GM23338 (cell line): Measurements from ENCODE around the gene DTX4. TPM values are rescaled to one million over a fixed set of nuclear protein-coding genes. Genes with fewer than 3 reads are reported as not detected.

Source experiments
- ATAC-seq: fragments of 200-7000 bp; cut with Tn5 transposase; 3 replicates; pipeline ENCODE4 v1.9.1; 2020
- DNase-seq: peaks from one replicate; pipeline ENCODE4 v3.0.0-alpha.2; 2015; ENCODE audit warnings: low spot score
- H2AFZ ChIP-seq: fragments of 200-600 bp; sonication (generic); 2 replicates; pipeline ENCODE4 v1.8.0; 2016; ENCODE audit warnings: antibody characterized with exemption, mild to moderate bottlenecking, moderate library complexity
- H3F3A ChIP-seq: fragments of 200-600 bp; sonication (generic); replicated peaks from 2 replicates; pipeline ENCODE4 v1.8.0; 2017; ENCODE audit warnings: antibody characterized with exemption, mixed run types, low read depth
- H3K27ac ChIP-seq: fragments of 200-600 bp; sonication (generic); 2 replicates; pipeline ENCODE4 v1.6.1; 2016; ENCODE audit warnings: low read depth
- H3K27me3 ChIP-seq: fragments of 200-600 bp; sonication (generic); 2 replicates; pipeline ENCODE4 v1.8.0; 2016; ENCODE audit warnings: mild to moderate bottlenecking, mixed run types, moderate library complexity; ENCODE audit not compliant: insufficient read depth
- H3K36me3 ChIP-seq: fragments of 200-600 bp; sonication (generic); 2 replicates; pipeline ENCODE4 v1.8.0; 2016; ENCODE audit warnings: mild to moderate bottlenecking; ENCODE audit not compliant: insufficient read depth
- H3K4me1 ChIP-seq: fragments of 200-600 bp; sonication (generic); 2 replicates; pipeline ENCODE4 v1.8.0; 2016; ENCODE audit warnings: mild to moderate bottlenecking, moderate library complexity; ENCODE audit not compliant: insufficient read depth
- H3K4me2 ChIP-seq: fragments of 200-600 bp; sonication (generic); 2 replicates; pipeline ENCODE4 v1.7.1; 2017; ENCODE audit warnings: mixed run types
- H3K4me3 ChIP-seq: fragments of 200-600 bp; sonication (generic); 2 replicates; pipeline ENCODE4 v1.6.1; 2016; ENCODE audit warnings: mixed run types
- H3K79me2 ChIP-seq: fragments of 200-600 bp; sonication (generic); replicated peaks from 2 replicates; pipeline ENCODE4 v1.8.0; 2017; ENCODE audit warnings: mild to moderate bottlenecking; ENCODE audit not compliant: insufficient read depth
- H3K9me2 ChIP-seq: fragments of 200-600 bp; sonication (generic); 2 replicates; pipeline ENCODE4 v1.8.0; 2017; ENCODE audit not compliant: insufficient read depth
- H4K20me1 ChIP-seq: fragments of 200-600 bp; sonication (generic); replicated peaks from 2 replicates; pipeline ENCODE4 v1.8.0; 2017; ENCODE audit warnings: mild to moderate bottlenecking; ENCODE audit not compliant: insufficient read depth
- H3K27ac Mint-ChIP-seq: 2 replicates; pipeline ENCODE4 v1.8.0; 2020; ENCODE audit warnings: inconsistent platforms, mild to moderate bottlenecking, moderate library complexity, mixed read lengths
- H3K27me3 Mint-ChIP-seq: 3 replicates; pipeline ENCODE4 v1.8.0; 2022; ENCODE audit warnings: low read depth, mild to moderate bottlenecking, moderate library complexity, mixed read lengths, inconsistent platforms; ENCODE audit not compliant: insufficient read depth, poor library complexity
- H3K36me3 Mint-ChIP-seq: 3 replicates; pipeline ENCODE4 v1.8.0; 2021; ENCODE audit warnings: low read depth, mild to moderate bottlenecking, inconsistent platforms, moderate library complexity, mixed read lengths
- H3K4me1 Mint-ChIP-seq: 3 replicates; pipeline ENCODE4 v1.8.0; 2020; ENCODE audit warnings: mild to moderate bottlenecking, inconsistent platforms, mixed read lengths
- H3K4me3 Mint-ChIP-seq: 3 replicates; pipeline ENCODE4 v1.8.0; 2021; ENCODE audit warnings: moderate library complexity, mild to moderate bottlenecking, inconsistent platforms, mixed read lengths
- H3K9me3 Mint-ChIP-seq: 3 replicates; pipeline ENCODE4 v1.8.0; 2020; ENCODE audit warnings: moderate library complexity, mild to moderate bottlenecking, inconsistent platforms, mixed read lengths
- CTCF ChIP-seq, 2 experiments: fragments of 200-600 bp in 1 of 2; sonication (generic) in 1 of 2; conservative IDR thresholded peaks; 2 replicates each; pipeline versions ENCODE4 v1.5.1 to v1.6.1; 2016 to 2017; ENCODE audit warnings: antibody characterized with exemption in 2 of 2, low read depth in 2 of 2, mild to moderate bottlenecking in 2 of 2, moderate library complexity in 1 of 2
- EZH2 ChIP-seq: fragments of 200-600 bp; sonication (generic); IDR thresholded peaks from one replicate; pipeline ENCODE4 v1.8.0; 2017; ENCODE audit warnings: antibody characterized with exemption, mild to moderate bottlenecking, low read depth; ENCODE audit not compliant: unreplicated experiment
- JUNB ChIP-seq: IDR thresholded peaks from one replicate; pipeline ENCODE4 v1.6.1; 2016; ENCODE audit warnings: antibody characterized with exemption; ENCODE audit not compliant: unreplicated experiment
- NANOG ChIP-seq: IDR thresholded peaks from 2 replicates; pipeline ENCODE4 v1.6.1; 2016; ENCODE audit warnings: antibody characterized with exemption, borderline replicate concordance
- POLR2AphosphoS5 ChIP-seq: IDR thresholded peaks from 2 replicates; pipeline ENCODE4 v1.6.1; 2016; ENCODE audit warnings: antibody characterized with exemption, low read depth
- REST ChIP-seq: IDR thresholded peaks from one replicate; pipeline ENCODE4 v1.6.1; 2018; ENCODE audit warnings: antibody characterized with exemption; ENCODE audit not compliant: unreplicated experiment
- STAT1 ChIP-seq: IDR thresholded peaks from one replicate; pipeline ENCODE4 v1.6.1; 2016; ENCODE audit warnings: antibody characterized with exemption; ENCODE audit not compliant: unreplicated experiment
- ZNF331 ChIP-seq: fragments of 250-450 bp; sonication (Bioruptor Pico); IDR thresholded peaks from 2 replicates; pipeline ENCODE4 v1.5.0; 2020; ENCODE audit warnings: low read depth, mild to moderate bottlenecking, moderate library complexity
- ZNF462 ChIP-seq: fragments of 250-450 bp; sonication (Bioruptor Pico); IDR thresholded peaks from 2 replicates; pipeline ENCODE4 v1.5.0; 2020; ENCODE audit warnings: mild to moderate bottlenecking, moderate library complexity
- polyA plus RNA-seq: library from polyadenylated mRNA; unstranded; fragments of >200 nt; fragmentation: Nextera tagmentation; extraction: Ambion mirVana; gene quantifications from 2 replicates; pipeline ENCODE4 v1.2.1, GENCODE V29; 2016
- total RNA-seq: library from RNA; depleted of rRNA; stranded (reverse); fragments of >200 nt; shearing (Covaris generic); gene quantifications from 2 replicates; pipeline ENCODE4 v1.2.3, GENCODE V29; 2014

DTX4 gene
- total and polyA plus RNA-seq, 2 experiments from 2014 or later, result 4.2 to 14.7 TPM

- H3K27ac ChIP-seq, result no peak overlapping the region
- H3K79me2 ChIP-seq, result peaks cover 3% of the 10 kb centered on the region
- no peak overlapping the region for H2AFZ ChIP-seq
- peaks cover 17% of the 10 kb centered on the region for H3K36me3 ChIP-seq
- no peak for ATAC-seq
- Mint-ChIP-seq H3K4me1 (no peaks in the 10 kb centered on the region), H3K36me3 (peaks cover 85% of the 10 kb centered on the region), H3K9me3 (peaks cover 9% of the 10 kb centered on the region; the same call in 2 of the 3 replicates), H3K27ac (no peak overlapping the region), H3K4me3 (no peak overlapping the region), H3K27me3 (no peaks in the 10 kb centered on the region)
- 0 out of 2 replicates have a peak, but pooled peaks cover 2% of the 10 kb centered on the region for H3K9me2 ChIP-seq
- no peak overlapping the region for H3K4me2 ChIP-seq
- H3K4me1 ChIP-seq, result no peaks in the 10 kb centered on the region
- no peak for DNase-seq
- no peaks in the 10 kb centered on the region; the same call in 1 of the 2 replicates for H4K20me1 ChIP-seq
- no peaks in the 10 kb centered on the region for H3F3A ChIP-seq
- no peak overlapping the region for H3K4me3 ChIP-seq
- no peaks in the 10 kb centered on the region for H3K27me3 ChIP-seq
- no peak for TF ChIP-seq POLR2AphosphoS5
- TF ChIP-seq REST, result no peak
- TF ChIP-seq JUNB, result no peak
- TF ChIP-seq EZH2, result no peak
- TF ChIP-seq STAT1, result no peak
- no peak for TF ChIP-seq ZNF331 (CRISPR knock-in tag)
Observed at GRCh38 chr11:59191890-59192289, 20.0 kb downstream of the DTX4 start.

GRCh38 chr11:59192446-59193020, 20.6 kb downstream of the DTX4 start:
- no peaks in the 10 kb centered on the region; the same call in 2 of the 3 replicates for H3K4me1 Mint-ChIP-seq
- no peak overlapping the region for H3K27ac Mint-ChIP-seq
- Histone ChIP-seq H3K27me3 (no peaks in the 10 kb centered on the region), H3K27ac (no peak overlapping the region), H3K9me2 (0 out of 2 replicates have a peak, but pooled peaks cover 4% of the 10 kb centered on the region), H4K20me1 (no peaks in the 10 kb centered on the region), H3F3A (no peaks in the 10 kb centered on the region), H2AFZ (no peak overlapping the region), H3K79me2 (no peaks in the 10 kb centered on the region), H3K4me3 (no peak overlapping the region), H3K4me1 (no peaks in the 10 kb centered on the region), H3K4me2 (no peak overlapping the region), H3K36me3 (peaks cover 17% of the 10 kb centered on the region)
- no peaks in the 10 kb centered on the region for H3K27me3 Mint-ChIP-seq
- DNase-seq (no peak), ATAC-seq (no peak)
- no peak overlapping the region for H3K4me3 Mint-ChIP-seq
- H3K9me3 Mint-ChIP-seq, result peaks cover 12% of the 10 kb centered on the region
- H3K36me3 Mint-ChIP-seq, result peaks cover 88% of the 10 kb centered on the region
- TF ChIP-seq ZNF462 (CRISPR knock-in tag) (no peak), NANOG (no peak), CTCF (conservative IDR thresholded peaks at IDR 0.05; ENCODE audit: low read depth in 2 of 2) (no peak), STAT1 (no peak)
